A549 (cell line): Measurements from ENCODE around the gene MMP25. TPM values are rescaled to one million over a fixed set of nuclear protein-coding genes. Genes with fewer than 3 reads are reported as not detected.

Experiments used
- ATAC-seq, 2 experiments: fragments of 200-7000 bp in 1 of 2; fragments of >200 bp in 1 of 2; cut with Nextera tagmentation in 1 of 2; cut with Tn5 transposase in 1 of 2; 3 replicates each; pipeline versions ENCODE4 v1.8.0 to v1.9.1; 2018 to 2020; ENCODE audit warnings: mild to moderate bottlenecking in 1 of 2, moderate library complexity in 1 of 2
- CTCF ChIA-PET: fragments of 300-600 bp; sonication (Branson Sonifier 250); formaldehyde crosslinking; extraction: SDS; loops from one replicate; lab custom pipeline; 2021; ENCODE audit warnings: antibody characterized with exemption, inconsistent platforms; lab: Yijun Ruan, JAX
- POLR2A ChIA-PET: fragments of 350-600 bp; formaldehyde crosslinking; extraction: SDS; loops from one replicate; lab custom pipeline; 2021; ENCODE audit warnings: antibody characterized with exemption, inconsistent platforms; lab: Yijun Ruan, JAX
- DNase-seq, 2 experiments: peaks; one replicate each; pipeline versions ENCODE4 v3.0.0 to v3.0.0-alpha.2; 2011 to 2016; ENCODE audit warnings: low read depth in 1 of 2, low spot score in 1 of 2
- FAIRE-seq: peaks from 2 replicates; lab custom pipeline; 2011; peaks lifted over from hg19 to GRCh38; lab: Jason Lieb, UNC
- H3K27ac ChIP-seq, 2 experiments: fragments of >200 bp; sonication (Bioruptor Twin); formaldehyde crosslinking; 3 replicates each; pipeline ENCODE4 v1.5.1; 2016 to 2017
- H3K4me1 ChIP-seq: fragments of >200 bp; sonication (Bioruptor Twin); formaldehyde crosslinking; 3 replicates; pipeline ENCODE4 v1.6.1; 2016
- H3K4me2 ChIP-seq: fragments of >200 bp; sonication (Bioruptor Twin); formaldehyde crosslinking; 3 replicates; pipeline ENCODE4 v1.6.1; 2016
- H3K4me3 ChIP-seq: fragments of >200 bp; sonication (Bioruptor Twin); formaldehyde crosslinking; 3 replicates; pipeline ENCODE4 v1.5.1; 2016
- H3K9me3 ChIP-seq: fragments of >200 bp; sonication (Bioruptor Twin); formaldehyde crosslinking; 3 replicates; pipeline ENCODE4 v1.6.1; 2016
- BCL3 ChIP-seq: fragments of >200 bp; sonication (Bioruptor Twin); formaldehyde crosslinking; IDR thresholded peaks from 3 replicates; pipeline ENCODE4 v1.6.1; 2016
- CBX2 ChIP-seq: fragments of 200-600 bp; sonication (generic); IDR thresholded peaks from 2 replicates; pipeline ENCODE4 v1.6.1; 2016; ENCODE audit warnings: low read depth, mild to moderate bottlenecking, borderline replicate concordance
- CBX8 ChIP-seq: fragments of 200-600 bp; sonication (generic); IDR thresholded peaks from 2 replicates; pipeline ENCODE4 v1.6.1; 2016
- CEBPB ChIP-seq, 2 experiments: fragments of >200 bp in 1 of 2; sonication (Bioruptor Twin) in 1 of 2; formaldehyde crosslinking in 1 of 2; IDR thresholded peaks; 2 replicates each; pipeline ENCODE4 v1.6.1; 2012 to 2016
- CHD4 ChIP-seq: fragments of 200-600 bp; sonication (generic); IDR thresholded peaks from 2 replicates; pipeline ENCODE4 v1.6.1; 2016; ENCODE audit warnings: antibody characterized with exemption, mild to moderate bottlenecking, borderline replicate concordance
- E2F6 ChIP-seq: IDR thresholded peaks from 2 replicates; pipeline ENCODE4 v1.6.1; 2012; ENCODE audit warnings: low read depth, borderline replicate concordance
- EHMT2 ChIP-seq: fragments of 200-600 bp; sonication (generic); IDR thresholded peaks from 2 replicates; pipeline ENCODE4 v1.6.1; 2016; ENCODE audit warnings: antibody characterized with exemption, low read depth, mild to moderate bottlenecking, moderate library complexity
- FOSB ChIP-seq: fragments of 250-450 bp; sonication (Bioruptor Pico); IDR thresholded peaks from 2 replicates; pipeline ENCODE4 v1.5.0; 2020; ENCODE audit warnings: mild to moderate bottlenecking, moderate library complexity
- FOSL2 ChIP-seq, 2 experiments: fragments of 450-650 bp in 1 of 2; fragments of >200 bp in 1 of 2; sonication (Bioruptor Twin) in 1 of 2; formaldehyde crosslinking; IDR thresholded peaks; 2 replicates each; pipeline versions ENCODE4 v1.5.0 to v1.6.1; 2016 to 2020; ENCODE audit warnings: mild to moderate bottlenecking in 1 of 2, moderate library complexity in 1 of 2
- FOXS1 ChIP-seq: fragments of 250-450 bp; sonication (Bioruptor Pico); IDR thresholded peaks from 2 replicates; pipeline ENCODE4 v1.5.0; 2020; ENCODE audit warnings: mild to moderate bottlenecking, moderate library complexity
- GATA3 ChIP-seq: IDR thresholded peaks from 2 replicates; pipeline ENCODE4 v1.6.1; 2012; ENCODE audit warnings: borderline replicate concordance
- HDAC2 ChIP-seq: fragments of 200-600 bp; sonication (generic); IDR thresholded peaks from 2 replicates; pipeline ENCODE4 v1.6.1; 2016
- HES2 ChIP-seq: fragments of >200 bp; sonication (Bioruptor Twin); formaldehyde crosslinking; IDR thresholded peaks from 2 replicates; pipeline ENCODE4 v1.6.1; 2016
- HEYL ChIP-seq: fragments of 250-450 bp; sonication (Bioruptor Pico); IDR thresholded peaks from 2 replicates; pipeline ENCODE4 v1.8.0; 2021; ENCODE audit warnings: mild to moderate bottlenecking, moderate library complexity
- HOXA7 ChIP-seq: fragments of 250-450 bp; sonication (Bioruptor Pico); IDR thresholded peaks from 2 replicates; pipeline ENCODE4 v1.5.0; 2020; ENCODE audit warnings: mild to moderate bottlenecking, moderate library complexity
- JUN ChIP-seq, 2 experiments: fragments of >200 bp; sonication (Bioruptor Twin); formaldehyde crosslinking; IDR thresholded peaks; 2 replicates in 1 of 2; 3 replicates in 1 of 2; pipeline ENCODE4 v1.6.1; 2016 to 2017
- JUNB ChIP-seq: fragments of >200 bp; sonication (Bioruptor Twin); formaldehyde crosslinking; IDR thresholded peaks from 2 replicates; pipeline ENCODE4 v1.6.1; 2016
- KDM1A ChIP-seq: fragments of 200-600 bp; sonication (generic); IDR thresholded peaks from 2 replicates; pipeline ENCODE4 v1.6.1; 2016; ENCODE audit warnings: low read depth, mild to moderate bottlenecking
- KDM5A ChIP-seq: fragments of 200-600 bp; sonication (generic); IDR thresholded peaks from 2 replicates; pipeline ENCODE4 v1.6.1; 2016; ENCODE audit warnings: antibody characterized with exemption, mild to moderate bottlenecking
- MYC ChIP-seq: IDR thresholded peaks from 2 replicates; pipeline ENCODE4 v1.6.1; 2012; ENCODE audit warnings: mild to moderate bottlenecking, inconsistent platforms, low read length, improper control_type of control experiment, borderline replicate concordance
- NFE2L2 ChIP-seq: fragments of 150-350 bp; conservative IDR thresholded peaks from 2 replicates; pipeline ENCODE4 v1.6.1; 2014; ENCODE audit warnings: low read length
- NPAS2 ChIP-seq: fragments of 250-450 bp; sonication (Bioruptor Pico); IDR thresholded peaks from 2 replicates; pipeline ENCODE4 v1.8.0; 2022; ENCODE audit warnings: mild to moderate bottlenecking, moderate library complexity, borderline replicate concordance
- NR3C1 ChIP-seq: fragments of >200 bp; sonication (Bioruptor Twin); formaldehyde crosslinking; IDR thresholded peaks from 3 replicates; pipeline ENCODE4 v1.6.1; 2017
- PBX3 ChIP-seq: IDR thresholded peaks from 2 replicates; pipeline ENCODE4 v1.6.1; 2012
- PHF8 ChIP-seq: fragments of 200-600 bp; sonication (generic); IDR thresholded peaks from 2 replicates; pipeline ENCODE4 v1.6.1; 2016; ENCODE audit warnings: low read depth, mild to moderate bottlenecking, antibody characterized with exemption, moderate library complexity, borderline replicate concordance
- POLR2AphosphoS2 ChIP-seq: conservative IDR thresholded peaks from 2 replicates; pipeline ENCODE4 v1.6.1; 2012; ENCODE audit warnings: low read length, improper control_type of control experiment, inconsistent platforms
- RCOR1 ChIP-seq: fragments of 150-350 bp; IDR thresholded peaks from 2 replicates; pipeline ENCODE4 v1.6.1; 2014; ENCODE audit warnings: antibody characterized with exemption, low read length, low read depth
- SMC3 ChIP-seq: fragments of >200 bp; sonication (Bioruptor Twin); formaldehyde crosslinking; IDR thresholded peaks from 3 replicates; pipeline ENCODE4 v1.6.1; 2018; ENCODE audit warnings: inconsistent platforms
- USF2 ChIP-seq: fragments of 450-650 bp; IDR thresholded peaks from 2 replicates; pipeline ENCODE4 v1.6.1; 2014; ENCODE audit warnings: antibody characterized with exemption
- ZNF302 ChIP-seq: fragments of 250-450 bp; sonication (Bioruptor Pico); IDR thresholded peaks from 2 replicates; pipeline ENCODE4 v1.9.0; 2021; ENCODE audit warnings: inconsistent platforms, mild to moderate bottlenecking, moderate library complexity
- WGBS: methylation state at CpG from one replicate; pipeline ENCODE4 v1.1.6; 2017; ENCODE audit errors: missing lambda C conversion rate; 5-methylcytosine and 5-hydroxymethylcytosine counted together
- polyA plus RNA-seq, 4 experiments: library from polyadenylated mRNA; depleted of rRNA in 3 of 4; stranded (reverse); fragments of >200 nt; fragmentation: RNase III in 1 of 4; extraction: RNeasy Plus Mini Kit Qiagen cat#74134 plus additional on column Dnase treatment in 1 of 4; gene quantifications; 2 replicates in 3 of 4; 3 replicates in 1 of 4; pipeline ENCODE4 v1.2.3, GENCODE V29; 2011 to 2017

The MMP25 gene
- polyA plus RNA-seq, 2 of the 4 experiments (the other 2 are of a cell fraction): 0.04 to 0.31 TPM

GRCh38 chr16:3015865-3016521 lies 30.4 kb upstream of the MMP25 start:
- Histone ChIP-seq H3K4me3 (no peak overlapping the region), H3K4me1 (peaks cover 20% of the 10 kb centered on the region), H3K4me2 (no peak overlapping the region), H3K9me3 (no peaks in the 10 kb centered on the region), H3K27ac (no peak overlapping the region)
- ChIA-PET CTCF (interaction anchor here (0.7 to 3.4 kb wide), 2 partner anchors 12 to 44 kb away, joined by 3 to 16 read pairs; no protein-coding TSS in a partner anchor), POLR2A (no interaction called here)
- FAIRE-seq (no peak), DNase-seq (no peak), ATAC-seq (no peak)
- whole genome bisulfite sequencing: 88% methylated on average over 8 of the region's 13 CpGs
- no peak for TF ChIP-seq CEBPB (IDR thresholded peaks at IDR 0.05)
- no peak for TF ChIP-seq BCL3
- TF ChIP-seq HEYL (CRISPR knock-in tag): no peak
- no peak for TF ChIP-seq MYC
- no peak for TF ChIP-seq HOXA7 (CRISPR knock-in tag)
- TF ChIP-seq FOSB (CRISPR knock-in tag): no peak
- no peak for TF ChIP-seq GATA3
- no peak for TF ChIP-seq USF2
- no peak for TF ChIP-seq EHMT2
- no peak for TF ChIP-seq JUNB
- TF ChIP-seq CHD4: no peak
- TF ChIP-seq ZNF302 (CRISPR knock-in tag): no peak

GRCh38 chr16:3017344-3017743 lies 29.0 kb upstream of the MMP25 start:
- no peak overlapping the region for H3K4me3 ChIP-seq
- CTCF ChIA-PET: interaction anchor here (6.6 kb wide), 1 partner anchor 11 kb away, joined by 112 read pairs; no protein-coding TSS in a partner anchor
- H3K9me3 ChIP-seq: no peaks in the 10 kb centered on the region
- no peak for ATAC-seq
- WGBS: 96% methylated on average over 15 of the region's 20 CpGs
- peak overlapping the region in 1 of 2 experiments; percentile 41; a peak in 1 of 6 replicates for H3K27ac ChIP-seq
- no peak for DNase-seq
- FAIRE-seq: no peak
- TF ChIP-seq KDM5A (no peak), CBX8 (no peak), FOXS1 (CRISPR knock-in tag) (no peak), HDAC2 (no peak), JUN (IDR thresholded peaks at IDR 0.05) (no peak), RCOR1 (no peak), KDM1A (no peak), FOSL2 (IDR thresholded peaks at IDR 0.05) (no peak), FOSL2 (CRISPR knock-in tag; IDR thresholded peaks at IDR 0.05) (no peak)
- TF ChIP-seq, all 56 proteins: peak for 0
- Histone ChIP-seq H3K4me1 (peaks cover 20% of the 10 kb centered on the region), H3K4me2 (no peak overlapping the region)
- POLR2A ChIA-PET: no interaction called here

GRCh38 chr16:3017794-3018506 lies 28.4 kb upstream of the MMP25 start, which contains the start of gene CLDN6:
Gene CLDN6 (minus strand): TSS chr16:3018183. CDS start chr16:3016021, 2,162 bp downstream.
- no peak within 1 kb of the TSS for H3K4me3 ChIP-seq
- DNase-seq (no peak), ATAC-seq (no peak), FAIRE-seq (no peak)
- H3K4me1 ChIP-seq: peaks cover 22% of the 10 kb centered on the region
- H3K4me2 ChIP-seq: no peak within 1 kb of the TSS
- TF ChIP-seq SMC3 (no peak), E2F6 (no peak), FOSL2 (IDR thresholded peaks at IDR 0.05) (no peak), FOSL2 (CRISPR knock-in tag; IDR thresholded peaks at IDR 0.05) (no peak), NFE2L2 (no peak), PHF8 (no peak), HEYL (CRISPR knock-in tag) (no peak), NR3C1 (no peak), PBX3 (no peak), NPAS2 (CRISPR knock-in tag) (no peak), POLR2AphosphoS2 (no peak), GATA3 (no peak), CBX2 (no peak), HES2 (no peak)
- CTCF ChIA-PET: interaction anchor here (0.8 to 6.6 kb wide), 3 partner anchors 12 to 35 kb away, joined by 5 to 112 read pairs (median 42); no protein-coding TSS in a partner anchor
- 76% methylated on average over 31 of the region's 52 CpGs for WGBS
- POLR2A ChIA-PET: no interaction called here
- peak within 1 kb of the TSS in 1 of 2 experiments; percentile 41; a peak in 2 of 6 replicates for H3K27ac ChIP-seq
- H3K9me3 ChIP-seq: no peaks in the 10 kb centered on the region
